ENCODE results near the gene ERVK3-1.
"Not testable (repeated sequence)": the region's sequence is repeated elsewhere in the genome, so short reads cannot be mapped to it uniquely, and the experiment has no call there.

ERVK3-1 gene

GRCh38 chr19:58305065-58305931, at the start of gene ERVK3-1:
ERVK3-1 (plus strand) TSS chr19:58305377; CDS start chr19:58312169, 6,792 bp downstream.
- peak; percentile 60 to 98 (median 94) for DNase-seq

- not testable (repeated sequence) for DNase-seq
These were observed 46.9 kb upstream of the ERVK3-1 start for GRCh38 chr19:58258259-58258658.

DNA sequence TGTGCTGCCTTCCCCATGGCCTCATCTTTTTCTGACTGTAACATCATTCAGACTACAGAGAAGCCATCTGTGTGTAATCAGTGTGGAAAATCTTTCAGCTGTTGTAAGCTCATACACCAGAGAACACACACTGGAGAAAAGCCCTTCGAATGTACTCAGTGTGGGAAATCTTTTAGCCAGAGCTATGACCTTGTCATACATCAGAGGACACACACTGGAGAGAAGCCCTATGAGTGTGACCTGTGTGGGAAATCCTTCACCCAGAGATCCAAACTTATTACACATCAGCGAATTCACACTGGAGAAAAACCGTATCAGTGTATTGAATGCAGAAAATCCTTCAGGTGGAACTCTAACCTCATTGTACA, 43.6 kb upstream of the ERVK3-1 start:
- DNase-seq: no peak

DNA sequence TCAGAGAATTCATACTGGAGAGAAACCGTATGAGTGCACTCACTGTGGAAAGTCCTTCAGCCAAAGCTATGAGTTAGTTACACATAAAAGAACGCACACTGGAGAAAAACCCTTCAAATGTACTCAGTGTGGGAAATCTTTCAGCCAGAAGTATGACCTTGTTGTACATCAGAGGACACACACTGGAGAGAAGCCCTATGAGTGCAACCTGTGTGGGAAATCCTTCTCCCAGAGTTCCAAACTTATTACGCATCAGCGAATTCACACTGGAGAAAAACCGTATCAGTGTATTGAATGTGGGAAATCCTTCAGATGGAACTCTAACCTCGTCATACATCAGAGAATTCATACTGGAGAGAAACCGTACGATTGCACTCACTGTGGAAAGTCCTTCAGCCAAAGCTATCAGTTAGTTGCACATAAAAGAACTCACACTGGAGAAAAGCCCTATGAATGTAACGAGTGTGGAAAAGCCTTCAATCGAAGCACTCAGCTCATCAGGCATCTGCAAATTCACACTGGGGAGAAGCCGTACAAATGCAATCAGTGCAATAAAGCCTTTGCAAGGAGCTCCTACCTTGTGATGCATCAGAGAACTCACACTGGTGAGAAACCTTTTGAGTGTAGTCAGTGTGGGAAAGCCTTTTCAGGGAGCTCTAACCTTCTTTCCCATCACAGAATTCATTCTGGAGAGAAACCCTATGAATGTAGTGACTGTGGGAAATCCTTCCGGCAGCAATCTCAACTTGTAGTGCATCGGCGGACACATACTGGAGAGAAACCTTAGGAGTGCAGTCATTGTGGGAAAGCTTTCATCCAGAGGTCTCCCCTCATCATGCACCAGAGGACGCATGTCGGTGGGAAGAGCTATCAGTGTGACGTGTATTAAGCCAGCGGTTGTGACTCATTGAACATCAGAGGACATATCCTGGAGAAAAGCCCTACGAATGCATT, 42.9 kb upstream of the ERVK3-1 start:
- no peak for DNase-seq

GRCh38 chr19:58262922-58263296, 42.3 kb upstream of the ERVK3-1 start:
- DNase-seq: no peak

GRCh38 chr19:58265100-58265499, 40.1 kb upstream of the ERVK3-1 start:
- no peak for DNase-seq

GRCh38 chr19:58268344-58268743, 36.8 kb upstream of the ERVK3-1 start:
- no peak for DNase-seq

- no peak for DNase-seq
These were observed 30.4 kb upstream of the ERVK3-1 start for GRCh38 chr19:58274771-58275201.

GRCh38 chr19:58275564-58275963, 29.6 kb upstream of the ERVK3-1 start:
- DNase-seq: no peak

GRCh38 chr19:58277197-58277596, 28.0 kb upstream of the ERVK3-1 start:
- DNase-seq: no peak

GRCh38 chr19:58277748-58278540, 27.2 kb upstream of the ERVK3-1 start:
- DNase-seq: no peak

DNA sequence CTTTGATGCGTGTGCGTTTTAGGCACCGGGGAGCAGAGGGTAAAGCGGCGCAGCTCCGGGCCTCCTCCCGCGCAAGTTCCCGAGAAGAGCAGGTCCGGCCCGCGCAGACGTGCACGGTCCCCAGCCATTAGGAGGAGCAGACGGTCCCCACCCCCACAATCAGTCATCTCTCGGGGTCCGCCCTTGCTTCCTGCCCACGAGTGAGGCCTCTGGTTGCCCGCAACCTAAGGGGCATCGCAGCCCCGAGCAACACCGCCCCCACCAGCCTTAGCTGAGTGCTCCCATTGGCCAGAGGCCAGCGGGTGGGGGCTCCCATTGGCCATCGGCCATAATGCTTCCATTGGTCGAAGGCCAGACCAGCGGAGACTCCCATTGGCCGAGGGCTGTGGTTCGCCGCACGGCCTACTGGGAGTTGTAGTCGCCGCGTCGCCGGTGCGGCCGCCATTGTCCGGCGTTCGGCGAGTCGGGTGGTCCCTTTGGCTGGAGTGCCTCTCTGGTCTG, 26.6 kb upstream of the ERVK3-1 start, which contains the start of gene ZNF8:
TSS of gene ZNF8 (plus strand) at position 415 of the 501 bp plus-strand sequence. CDS start 127 bp downstream, outside the sequence.
- DNase-seq: peak; percentile 80 to 98 (median 94)

GRCh38 chr19:58279042-58279924, 25.9 kb upstream of the ERVK3-1 start:
- peak in 44 of 56 donors; percentile 11 to 84 (median 65) for DNase-seq

- no peak for DNase-seq
These were observed 25.3 kb upstream of the ERVK3-1 start for GRCh38 chr19:58279925-58280316.

DNA sequence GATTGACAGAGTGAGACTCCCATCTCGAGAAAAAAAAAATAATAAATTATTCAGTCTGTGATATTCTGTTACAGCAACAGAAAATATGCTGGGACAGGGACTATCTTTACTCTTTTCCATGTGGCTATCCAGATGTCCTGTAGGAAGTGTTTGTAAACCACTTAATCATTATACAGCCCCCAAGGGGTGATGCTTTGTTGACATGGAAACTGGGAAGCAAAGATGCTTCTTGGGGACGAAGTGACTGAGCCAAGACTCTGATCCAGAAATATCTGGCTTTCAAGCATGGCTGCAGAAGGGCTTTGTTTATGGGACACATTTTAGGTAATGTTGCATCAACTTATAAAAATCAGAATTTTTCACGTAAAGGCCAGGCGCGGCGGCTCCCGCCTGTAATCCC, 21.0 kb upstream of the ERVK3-1 start:
- no peak for DNase-seq

DNA sequence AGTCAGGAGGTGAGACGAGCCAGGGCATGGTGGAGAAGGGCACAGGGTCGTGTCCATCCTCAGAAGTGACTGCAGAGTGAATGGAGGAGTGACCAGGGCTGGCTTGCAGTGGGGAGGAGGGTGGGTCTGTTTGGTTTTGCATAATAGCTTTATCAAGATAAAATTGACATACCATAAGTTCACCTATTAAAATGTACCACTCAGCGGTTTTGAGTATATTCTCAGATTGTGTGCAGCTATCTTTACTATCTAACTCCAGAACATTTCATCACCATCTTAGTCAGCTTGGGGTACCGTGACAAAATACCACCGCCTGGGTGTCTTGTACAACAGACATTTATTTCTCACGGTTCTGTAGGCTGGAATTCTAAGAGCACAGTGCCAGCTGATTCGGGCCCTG, 13.2 kb upstream of the ERVK3-1 start:
- no peak for DNase-seq

- no peak for DNase-seq
These were observed 10.3 kb upstream of the ERVK3-1 start for GRCh38 chr19:58294743-58295374.

DNA sequence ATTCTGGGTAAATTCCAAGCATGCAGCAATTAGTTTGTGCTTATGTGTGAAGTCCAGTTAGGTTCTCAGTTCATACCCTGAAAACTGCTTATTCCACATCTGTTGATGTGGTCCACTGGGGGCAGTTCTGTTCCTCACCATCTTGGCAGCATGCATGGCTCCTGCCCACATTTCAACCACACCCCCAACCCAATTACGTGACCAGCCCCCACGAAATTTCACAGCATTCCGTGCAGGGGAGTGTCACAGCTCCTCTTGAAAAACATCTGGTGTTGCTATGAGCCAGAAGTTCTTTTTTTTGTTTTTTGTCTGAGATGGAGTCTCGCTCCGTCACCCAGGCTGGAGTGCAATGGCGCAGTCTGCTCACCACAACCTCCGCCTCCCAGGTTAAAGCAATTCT, 9.1 kb upstream of the ERVK3-1 start:
- no peak for DNase-seq

DNA sequence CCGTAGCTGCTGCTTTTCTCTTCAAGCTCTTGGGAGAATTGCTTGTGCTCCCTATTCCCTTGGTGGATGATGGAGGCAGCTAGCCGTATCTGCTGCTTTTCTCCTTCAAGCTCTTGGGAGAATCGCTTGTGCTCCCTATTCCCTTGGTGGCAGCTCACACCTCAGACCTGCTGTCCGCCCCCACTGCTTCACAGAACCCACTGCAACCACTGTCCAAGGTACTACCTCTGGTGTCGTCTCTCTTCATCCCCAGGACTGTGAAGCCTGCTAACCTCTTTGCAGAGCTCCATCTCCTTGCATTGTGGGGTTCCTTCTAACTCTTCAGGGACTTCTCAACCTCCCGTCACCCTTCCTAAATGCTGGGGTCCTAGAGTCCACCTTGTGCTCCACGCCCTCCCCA, 4.6 kb upstream of the ERVK3-1 start:
- no peak for DNase-seq

Data from nucleus accumbens (tissue), 56 donors.